DMS114 treated with DMSO at 0.1 percent for 48 hours (cell line): ENCODE measurements around the gene ZNF814.
"Not testable (repeated sequence)": the region's sequence is repeated elsewhere in the genome, so short reads cannot be mapped to it uniquely, and the experiment has no call there.

Experiments used
- DNase-seq: peaks from one replicate; lab custom pipeline; 2025; ENCODE audit not compliant: unreplicated experiment; lab: John Stamatoyannopoulos, UW

ZNF814 gene

GRCh38 chr19:57817976-57818375 lies 70.9 kb downstream of the ZNF814 start:
- DNase-seq = no peak

DNA sequence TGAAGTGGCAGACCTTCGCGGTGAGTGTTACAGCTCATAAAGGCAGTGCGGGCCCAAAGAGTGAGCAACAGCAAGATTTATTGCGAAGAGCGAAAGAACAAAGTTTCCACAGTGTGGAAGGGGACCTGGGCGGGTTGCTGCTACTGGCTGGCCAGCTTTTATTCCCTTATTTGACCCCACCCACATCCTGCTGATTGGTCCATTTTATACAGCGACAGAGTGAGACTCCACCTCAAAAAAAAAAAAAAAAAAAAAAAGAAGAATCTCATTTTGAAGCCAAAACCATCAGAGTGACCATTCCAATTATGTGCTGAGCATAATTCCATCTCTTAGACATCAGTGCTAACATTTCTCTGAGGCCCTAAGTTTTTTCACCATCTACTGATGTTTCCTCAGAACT lies 72.2 kb downstream of the ZNF814 start:
- DNase-seq = no peak

DNA sequence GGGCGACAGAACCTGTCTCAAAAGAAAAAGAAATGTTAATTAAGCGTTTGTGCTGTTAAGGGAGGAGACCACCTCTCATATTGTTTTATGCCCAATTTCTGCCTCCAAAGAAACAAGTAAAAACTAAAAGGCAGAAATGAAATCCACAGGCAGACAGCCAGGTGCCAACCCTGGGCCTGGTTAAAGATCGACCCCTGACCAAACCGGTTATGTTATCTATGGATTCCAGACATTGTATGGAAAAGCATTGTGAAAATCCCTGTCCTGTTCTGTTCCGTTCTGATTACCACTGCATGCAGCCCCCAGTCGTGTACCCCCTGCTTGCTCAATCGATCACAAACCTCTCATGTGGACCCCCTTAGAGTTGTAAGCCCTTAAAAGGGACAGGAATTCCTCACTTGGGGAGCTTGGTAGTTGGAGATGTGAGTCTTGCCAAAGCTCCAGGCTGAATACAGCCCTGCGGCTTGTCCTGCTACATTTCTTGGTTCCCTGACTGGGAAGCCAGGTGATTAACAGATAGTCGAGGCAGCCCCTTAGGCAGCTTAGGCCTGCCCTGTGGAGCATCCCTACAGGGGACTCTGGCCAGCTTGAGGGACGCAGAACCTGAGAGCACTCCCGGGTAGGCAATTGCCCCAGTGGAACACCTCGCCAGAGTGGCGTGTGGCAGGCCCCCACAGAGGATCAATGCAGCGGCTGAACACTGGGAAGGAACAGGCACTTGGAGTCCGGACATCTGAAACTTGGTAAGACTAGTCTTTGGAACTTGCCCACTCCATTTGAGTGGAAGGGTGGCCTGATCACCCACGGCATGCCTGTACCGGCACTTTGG lies 73.4 kb downstream of the ZNF814 start:
- no peak for DNase-seq

- DNase-seq = peak; percentile 97
Measured at GRCh38 chr19:57814505-57815246, 74.2 kb downstream of the ZNF814 start, which contains the start of gene ZNF552. ZNF552 (minus strand) TSS chr19:57814913; CDS start chr19:57814743, 170 bp downstream.

- no peak for DNase-seq
Measured at GRCh38 chr19:57813919-57814504, 74.8 kb downstream of the ZNF814 start.

DNA sequence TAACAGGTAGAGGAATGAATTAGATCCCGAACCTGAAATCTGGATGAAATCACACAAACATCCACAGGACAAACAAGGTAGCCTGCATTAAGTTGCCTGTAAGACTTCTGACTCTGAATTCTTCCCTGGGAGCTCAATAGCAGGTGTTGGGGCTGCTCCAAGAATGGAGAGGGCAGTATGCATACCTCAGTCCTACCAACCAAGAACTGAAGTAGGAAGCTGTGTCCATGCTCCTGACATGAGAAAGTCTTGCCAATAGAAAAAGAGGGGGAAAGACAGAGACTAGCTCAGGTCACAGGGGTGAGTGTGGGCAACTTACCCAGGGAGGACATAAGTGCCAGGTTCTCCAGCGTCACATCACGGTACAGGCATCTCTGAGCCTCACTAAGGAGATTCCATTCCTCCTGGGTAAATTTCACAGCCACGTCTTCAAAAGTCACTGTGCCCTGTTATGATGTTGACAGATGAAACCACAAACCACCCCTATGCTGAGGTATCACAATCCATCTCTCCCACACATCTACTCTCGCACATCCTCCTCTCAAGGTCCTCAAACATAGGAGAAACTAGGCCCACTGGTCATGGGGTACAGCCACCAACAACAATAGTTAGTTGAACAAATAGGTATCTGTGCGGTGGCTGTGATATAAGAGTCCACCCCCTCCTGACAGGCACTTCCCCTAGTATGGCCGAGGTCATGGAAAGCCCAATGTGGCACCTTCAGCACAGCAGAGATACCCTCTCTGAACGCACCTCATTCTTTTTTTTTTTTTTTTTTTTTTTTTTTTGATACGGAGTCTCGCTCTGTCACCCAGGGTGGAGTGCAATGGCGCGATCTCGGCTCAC lies 75.6 kb downstream of the ZNF814 start:
- not testable (repeated sequence) for DNase-seq

DNA sequence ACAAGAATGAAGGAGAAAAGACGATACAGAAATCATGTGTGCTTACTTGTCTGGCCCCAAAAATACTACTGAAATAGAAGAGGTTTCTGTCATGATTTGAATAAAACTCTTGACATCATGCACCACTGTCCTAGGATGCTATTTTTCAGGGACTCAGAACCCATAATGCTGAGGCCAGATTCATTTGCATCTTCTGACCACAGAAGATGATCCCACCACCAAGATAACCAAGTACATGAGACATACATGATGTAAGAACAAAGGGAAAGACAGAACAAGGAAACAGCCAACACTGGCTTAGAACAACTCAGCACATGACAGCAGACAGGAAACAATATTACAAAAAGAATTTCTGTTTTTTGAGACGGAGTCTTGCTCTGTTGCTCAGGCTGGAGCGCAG lies 76.6 kb downstream of the ZNF814 start:
- no peak for DNase-seq

DNA sequence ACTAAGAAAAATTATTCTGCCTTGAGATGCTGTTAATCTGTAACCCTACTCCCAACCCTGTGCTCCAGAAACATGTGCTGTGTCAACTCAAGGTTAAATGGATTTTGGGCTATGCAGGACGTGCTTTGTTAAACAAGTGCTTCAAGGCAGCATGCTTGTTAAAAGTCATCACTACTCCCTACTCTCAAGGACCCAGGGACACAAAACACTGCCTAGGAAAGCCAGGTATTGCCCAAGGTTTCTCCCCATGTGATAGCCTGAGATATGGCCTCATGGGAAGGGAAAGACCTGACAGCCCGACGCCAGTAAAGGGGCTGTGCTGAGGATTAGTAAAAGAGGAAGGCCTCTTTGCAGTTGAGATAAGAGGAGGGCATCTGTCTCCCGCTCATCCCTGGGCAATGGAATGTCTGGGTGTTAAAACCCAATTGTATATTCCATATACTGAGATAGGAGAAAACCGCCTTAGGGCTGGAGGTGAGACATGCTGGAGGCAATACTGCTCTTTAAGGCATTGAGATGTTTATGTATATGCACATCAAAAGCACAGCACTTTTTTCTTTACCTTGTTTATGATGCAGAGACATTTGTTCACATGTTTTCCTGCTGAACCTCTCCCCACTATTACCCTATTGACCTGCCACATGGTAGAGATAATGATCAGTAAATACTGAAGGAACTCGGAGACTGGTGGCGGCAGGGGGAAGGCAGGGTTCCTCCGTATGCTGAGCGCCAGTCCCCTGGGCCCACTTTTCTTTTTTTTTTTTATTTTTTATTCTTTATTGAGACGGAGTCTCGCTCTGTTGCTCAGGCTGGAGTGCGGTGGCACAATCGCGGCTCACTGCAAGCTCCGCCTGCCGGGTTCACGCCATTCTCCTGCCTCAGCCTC lies 78.2 kb downstream of the ZNF814 start:
- not testable (repeated sequence) for DNase-seq

DNA sequence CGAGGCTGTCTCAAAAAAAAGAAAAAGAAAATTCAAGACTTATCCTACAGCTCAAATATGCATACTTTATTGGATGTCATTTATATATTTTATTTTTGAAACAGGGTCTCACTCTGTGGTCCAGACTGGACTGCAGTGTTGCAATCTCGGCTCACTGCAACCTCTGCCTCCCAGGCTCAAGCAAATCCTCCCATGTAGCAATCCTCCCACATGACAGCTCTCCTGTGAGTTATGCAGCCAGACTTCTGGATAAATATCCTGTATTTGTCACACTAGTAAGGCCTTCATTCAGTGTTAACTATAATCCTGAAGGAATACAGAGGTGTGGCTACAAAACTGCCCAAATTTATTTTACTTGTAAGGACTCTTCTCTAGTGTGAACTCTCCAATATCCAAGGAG lies 81.3 kb downstream of the ZNF814 start:
- DNase-seq = no peak

DNA sequence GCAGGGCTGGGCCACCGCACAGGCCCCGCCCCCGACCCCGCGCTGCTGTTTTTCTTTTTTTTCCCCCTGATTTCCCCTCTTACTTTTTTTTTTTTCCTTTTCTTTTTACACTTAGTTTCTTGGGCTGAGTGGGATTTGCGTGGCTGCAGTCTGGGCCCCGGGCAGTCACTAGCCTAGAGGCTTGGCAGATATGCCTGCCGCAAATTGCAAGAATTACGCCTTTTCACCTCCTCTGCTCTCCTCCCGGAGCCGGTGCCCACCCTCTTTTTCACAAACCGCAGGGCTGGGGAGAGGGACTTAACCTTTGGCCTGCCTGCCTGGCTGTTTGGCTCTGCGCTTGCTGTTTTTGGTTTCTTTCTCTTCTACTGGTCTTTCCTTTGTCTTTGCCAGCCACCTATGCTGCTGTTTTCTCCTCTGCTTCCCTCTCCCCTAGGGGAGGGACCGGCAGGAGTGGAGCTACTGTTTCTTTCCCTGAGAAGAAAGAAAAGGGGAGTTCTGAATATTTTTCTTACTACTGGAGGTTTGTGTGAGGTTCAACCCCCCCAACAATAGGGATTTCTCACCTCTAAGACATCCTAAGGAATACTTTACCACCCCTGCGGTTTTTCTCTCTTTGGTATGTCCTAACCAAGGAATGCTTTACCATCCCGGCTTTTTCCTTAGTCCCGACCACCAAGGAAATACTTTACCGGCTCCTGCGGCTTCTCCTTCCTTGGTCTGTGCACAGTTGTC lies 85.1 kb downstream of the ZNF814 start:
- DNase-seq = peak; percentile 34

GRCh38 chr19:57803265-57803593 lies 85.6 kb downstream of the ZNF814 start:
- DNase-seq = peak; percentile 28

- DNase-seq = no peak
Measured at GRCh38 chr19:57802269-57802668, 86.6 kb downstream of the ZNF814 start.

DNA sequence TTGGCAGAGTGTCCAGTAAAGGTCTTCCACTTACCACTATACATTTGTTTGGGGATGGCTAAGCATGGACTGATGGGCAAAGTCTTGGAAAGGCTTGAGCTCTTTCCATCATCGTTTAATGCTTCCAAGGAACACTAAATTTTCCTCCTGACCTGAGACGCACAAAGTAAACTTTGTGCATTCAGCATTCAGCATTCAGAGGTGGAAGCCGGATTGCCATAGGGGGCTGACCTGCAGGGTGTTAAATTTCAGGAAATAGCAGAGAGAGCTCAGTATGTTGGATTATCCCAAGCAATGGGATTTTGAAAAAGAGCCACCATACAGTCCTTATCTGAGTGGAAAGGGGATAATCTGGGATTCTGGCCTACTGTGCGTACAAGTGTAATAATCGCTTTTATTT lies 88.1 kb downstream of the ZNF814 start:
- no peak for DNase-seq
